IPS-NIHi11 (cell line): ENCODE measurements around the gene DDX56.
A peak's percentile ranks its signal among the peaks of the same experiment; 100 is the strongest.
"Not testable (repeated sequence)": the region's sequence is repeated elsewhere in the genome, so short reads cannot be mapped to it uniquely, and the experiment has no call there.

Source experiments
- DNase-seq: peaks from one replicate; pipeline ENCODE4 v3.0.0; 2012; ENCODE audit warnings: mixed read lengths, low spot score

Gene DDX56

GRCh38 chr7:44597181-44597580 lies 23.5 kb upstream of the DDX56 start:
- DNase-seq: not testable (repeated sequence)

GRCh38 chr7:44595934-44596635 lies 22.4 kb upstream of the DDX56 start:
- no peak for DNase-seq

- no peak for DNase-seq
Measured at GRCh38 chr7:44590910-44591309, 17.2 kb upstream of the DDX56 start.

GRCh38 chr7:44587843-44588711 lies 14.4 kb upstream of the DDX56 start:
- no peak for DNase-seq

GRCh38 chr7:44583146-44583865 lies 9.6 kb upstream of the DDX56 start:
- no peak for DNase-seq

- DNase-seq: peak; percentile 99
Measured at GRCh38 chr7:44581879-44582603, 8.3 kb upstream of the DDX56 start, which contains the start of gene TMED4. Gene TMED4 (minus strand): TSS chr7:44582231. CDS start chr7:44582206, 25 bp downstream.

- DNase-seq: no peak
Measured at GRCh38 chr7:44580945-44581878, 7.5 kb upstream of the DDX56 start.

GRCh38 chr7:44576228-44576627 lies 2.5 kb upstream of the DDX56 start:
- no peak for DNase-seq

- no peak for DNase-seq
Measured at GRCh38 chr7:44575054-44575453, 1.3 kb upstream of the DDX56 start.

- DNase-seq: no peak
Measured at GRCh38 chr7:44574287-44574872, 672 bp upstream of the DDX56 start.

- no peak for DNase-seq
Measured at GRCh38 chr7:44572771-44573170, 937 bp downstream of the DDX56 start.

- no peak for DNase-seq
Measured at GRCh38 chr7:44569959-44570358, 3.7 kb downstream of the DDX56 start.

GRCh38 chr7:44568771-44569560 lies 4.7 kb downstream of the DDX56 start:
- no peak for DNase-seq

- no peak for DNase-seq
Measured at GRCh38 chr7:44567884-44568283, 5.8 kb downstream of the DDX56 start.

GRCh38 chr7:44566680-44567079 lies 7.0 kb downstream of the DDX56 start:
- no peak for DNase-seq

- no peak for DNase-seq
Measured at GRCh38 chr7:44565795-44566559, 7.7 kb downstream of the DDX56 start.

- DNase-seq: peak; percentile 83
Measured at GRCh38 chr7:44565097-44565794, 8.5 kb downstream of the DDX56 start.

- no peak for DNase-seq
Measured at GRCh38 chr7:44564606-44565005, 9.1 kb downstream of the DDX56 start.
